ENCODE data around the gene LASP1.

- TF ChIP-seq CTCF (conservative IDR thresholded peaks at IDR 0.05; ENCODE audit: low read depth, low read length): peak; percentile 47
- TF ChIP-seq EZH2phosphoT487 (IDR thresholded peaks at IDR 0.05; ENCODE audit: borderline replicate concordance, low read length): no peak
- no peak for TF ChIP-seq EZH2 (IDR thresholded peaks at IDR 0.05; ENCODE audit: low read length, unreplicated experiment)
These were observed 887 bp upstream of the LASP1 start for GRCh38 chr17:38868817-38869525.
